ENCODE results near the gene ATP8B3. TPM values are rescaled to one million over a fixed set of nuclear protein-coding genes. Genes with fewer than 3 reads are reported as not detected.

The ATP8B3 gene
- total and polyA plus RNA-seq, 2 donors from 2014 or later = 0.24 to 3.6 TPM

- DNase-seq (no peak), FAIRE-seq (no peak)
- no peak for TF ChIP-seq CTCF (IDR thresholded peaks at IDR 0.05; ENCODE audit: borderline replicate concordance, extremely low read depth, insufficient read depth)
- H3K9me3 ChIP-seq (ENCODE audit: control insufficient read depth in 2 of 3, insufficient read depth in 1 of 3, low read length in 3 of 3) = no peaks in the 10 kb centered on the region
- H3K4me1 ChIP-seq (ENCODE audit: control insufficient read depth in 2 of 3, insufficient read depth in 2 of 3, low read depth in 1 of 3, low read length in 3 of 3) = no peaks in the 10 kb centered on the region
- intact Hi-C loops (cut with DNase I) = no loop called here
- H3K4me3 ChIP-seq (ENCODE audit: low read length in 3 of 3) = no peak overlapping the region
- H3K27me3 ChIP-seq (ENCODE audit: control insufficient read depth, insufficient read depth, low read length) = peaks cover 49% of the 10 kb centered on the region
- no peak overlapping the region for H3K27ac ChIP-seq (ENCODE audit: low read depth in 2 of 2, low read length in 2 of 2)
- H3K9ac ChIP-seq (ENCODE audit: low read length in 3 of 3) = no peak overlapping the region
- no peaks in the 10 kb centered on the region for H3K36me3 ChIP-seq (ENCODE audit: control insufficient read depth in 2 of 3, insufficient read depth in 3 of 3, low read length in 3 of 3)
Measured at GRCh38 chr19:1756705-1757465, 55.2 kb downstream of the ATP8B3 start.

GRCh38 chr19:1756264-1756663 lies 55.8 kb downstream of the ATP8B3 start:
- no peak overlapping the region for H3K27ac ChIP-seq (ENCODE audit: low read depth in 2 of 2, low read length in 2 of 2)
- FAIRE-seq (no peak), DNase-seq (no peak)
- peaks cover 46% of the 10 kb centered on the region for H3K27me3 ChIP-seq (ENCODE audit: control insufficient read depth, insufficient read depth, low read length)
- intact Hi-C loops (cut with DNase I) = no loop called here
- H3K36me3 ChIP-seq (ENCODE audit: control insufficient read depth in 2 of 3, insufficient read depth in 3 of 3, low read length in 3 of 3) = no peaks in the 10 kb centered on the region
- H3K9ac ChIP-seq (ENCODE audit: low read length in 3 of 3) = no peak overlapping the region
- H3K4me1 ChIP-seq (ENCODE audit: control insufficient read depth in 2 of 3, insufficient read depth in 2 of 3, low read depth in 1 of 3, low read length in 3 of 3) = no peaks in the 10 kb centered on the region
- H3K9me3 ChIP-seq (ENCODE audit: control insufficient read depth in 2 of 3, insufficient read depth in 1 of 3, low read length in 3 of 3) = no peaks in the 10 kb centered on the region
- H3K4me3 ChIP-seq (ENCODE audit: low read length in 3 of 3) = no peak overlapping the region
- no peak for TF ChIP-seq CTCF (IDR thresholded peaks at IDR 0.05; ENCODE audit: borderline replicate concordance, extremely low read depth, insufficient read depth)

GRCh38 chr19:1755467-1756171 lies 56.5 kb downstream of the ATP8B3 start:
- TF ChIP-seq CTCF (IDR thresholded peaks at IDR 0.05; ENCODE audit: borderline replicate concordance, extremely low read depth, insufficient read depth) = no peak
- FAIRE-seq (no peak), DNase-seq (peak in 1 of 5 donors; percentile 51)
- H3K9me3 ChIP-seq (ENCODE audit: control insufficient read depth in 2 of 3, insufficient read depth in 1 of 3, low read length in 3 of 3) = no peaks in the 10 kb centered on the region
- H3K27ac ChIP-seq (ENCODE audit: low read depth in 2 of 2, low read length in 2 of 2) = no peak overlapping the region
- no peak overlapping the region for H3K9ac ChIP-seq (ENCODE audit: low read length in 3 of 3)
- H3K4me3 ChIP-seq (ENCODE audit: low read length in 3 of 3) = no peak overlapping the region
- H3K27me3 ChIP-seq (ENCODE audit: control insufficient read depth, insufficient read depth, low read length) = peaks cover 48% of the 10 kb centered on the region
- H3K4me1 ChIP-seq (ENCODE audit: control insufficient read depth in 2 of 3, insufficient read depth in 2 of 3, low read depth in 1 of 3, low read length in 3 of 3) = no peaks in the 10 kb centered on the region
- intact Hi-C loops (cut with DNase I) = no loop called here
- H3K36me3 ChIP-seq (ENCODE audit: control insufficient read depth in 2 of 3, insufficient read depth in 3 of 3, low read length in 3 of 3) = no peaks in the 10 kb centered on the region
